Upper lobe of left lung (tissue), 6 donors: Measurements from ENCODE around the gene ZNF879. TPM values are rescaled to one million over a fixed set of nuclear protein-coding genes. Genes with fewer than 3 reads are reported as not detected.

Experiments used
- ATAC-seq, 2 donors: fragments of 200-7000 bp; cut with Tn5 transposase; one replicate each; pipeline ENCODE4 v1.9.1; 2022; ENCODE audit warnings: mild to moderate bottlenecking in 2 of 2, moderate library complexity in 2 of 2; ENCODE audit not compliant: low FRiP score in 2 of 2
- DNase-seq, 2 donors: peaks; one replicate each; pipeline ENCODE4 v3.0.0-alpha.2; 2019 to 2020
- H3K27ac ChIP-seq, 4 donors: fragments of 200-600 bp; sonication (generic); one replicate each; pipeline ENCODE4 v1.5.1; 2016 to 2019
- H3K27me3 ChIP-seq, 4 donors: fragments of 200-600 bp; sonication (generic); one replicate each; pipeline ENCODE4 v1.5.1; 2017 to 2019
- H3K36me3 ChIP-seq, 4 donors: fragments of 200-600 bp; sonication (generic); one replicate each; pipeline ENCODE4 v1.5.1; 2016 to 2019
- H3K4me1 ChIP-seq, 4 donors: fragments of 200-600 bp; sonication (generic); one replicate each; pipeline ENCODE4 v1.5.1; 2018 to 2019
- H3K4me3 ChIP-seq, 4 donors: fragments of 200-600 bp; sonication (generic); one replicate each; pipeline ENCODE4 v1.5.1; 2017 to 2019; ENCODE audit warnings: mild to moderate bottlenecking in 2 of 4, moderate library complexity in 1 of 4
- H3K9me3 ChIP-seq, 4 donors: fragments of 200-600 bp; sonication (generic); one replicate each; pipeline ENCODE4 v1.5.1; 2018 to 2019
- CTCF ChIP-seq, 6 experiments: fragments of 450-650 bp in 4 of 6; fragments of 200-600 bp in 2 of 6; sonication (generic) in 2 of 6; IDR thresholded peaks; one replicate each; pipeline ENCODE4 v1.5.1; 2016 to 2019; ENCODE audit warnings: antibody characterized with exemption in 6 of 6
- EP300 ChIP-seq, 4 donors: sonication (generic); formaldehyde crosslinking; IDR thresholded peaks; one replicate each; pipeline ENCODE4 v1.5.1; 2017; ENCODE audit warnings: antibody characterized with exemption in 4 of 4, control low read depth in 2 of 4
- POLR2A ChIP-seq, 4 donors: fragments of 450-650 bp; IDR thresholded peaks; one replicate each; pipeline ENCODE4 v1.5.1; 2016 to 2017; ENCODE audit warnings: antibody characterized with exemption in 4 of 4, mild to moderate bottlenecking in 2 of 4
- POLR2AphosphoS5 ChIP-seq, 2 donors: sonication (generic); formaldehyde crosslinking; IDR thresholded peaks; one replicate each; pipeline ENCODE4 v1.5.1; 2017; ENCODE audit warnings: antibody characterized with exemption in 2 of 2
- WGBS, 2 donors: methylation state at CpG; one replicate each; pipeline ENCODE4 v1.1.5; 2017 to 2018; 5-methylcytosine and 5-hydroxymethylcytosine counted together
- total RNA-seq, 6 donors: library from RNA; depleted of rRNA in 4 of 6; stranded (reverse); fragments of >200 nt in 4 of 6; gene quantifications; one replicate each; pipeline versions ENCODE4 v1.1.0 to v1.2.1, GENCODE V29; 2016 to 2021
- donor health status: DM: no; HTN: no; CAD: no; lungs with moderate emphysema.
- donor health status: DM: no; HTN: yes; CAD: no; lungs with severe emphysema.

Gene ZNF879
- total RNA-seq, 6 donors from 2014 or later, result 2.4 to 5.3 (median 4.0) TPM

GRCh38 chr5:179051784-179052183 lies 28.2 kb downstream of the ZNF879 start:
- ATAC-seq, result no peak
- Histone ChIP-seq H3K9me3 (peaks cover 0 to 28% (median 7%) of the 10 kb centered on the region in 4 donors), H3K4me3 (no peak overlapping the region), H3K4me1 (no peaks in the 10 kb centered on the region), H3K27me3 (no peaks in the 10 kb centered on the region), H3K36me3 (no peaks in the 10 kb centered on the region), H3K27ac (no peak overlapping the region)
- 71 to 83% methylated on average over 9 of the region's 9 CpGs for WGBS, 2 donors
- peak in 1 of 2 donors; percentile 48 for DNase-seq
- TF ChIP-seq POLR2AphosphoS5 (IDR thresholded peaks at IDR 0.05) (no peak), POLR2A (IDR thresholded peaks at IDR 0.05) (no peak), EP300 (IDR thresholded peaks at IDR 0.05) (no peak), CTCF (IDR thresholded peaks at IDR 0.05) (no peak)

DNA sequence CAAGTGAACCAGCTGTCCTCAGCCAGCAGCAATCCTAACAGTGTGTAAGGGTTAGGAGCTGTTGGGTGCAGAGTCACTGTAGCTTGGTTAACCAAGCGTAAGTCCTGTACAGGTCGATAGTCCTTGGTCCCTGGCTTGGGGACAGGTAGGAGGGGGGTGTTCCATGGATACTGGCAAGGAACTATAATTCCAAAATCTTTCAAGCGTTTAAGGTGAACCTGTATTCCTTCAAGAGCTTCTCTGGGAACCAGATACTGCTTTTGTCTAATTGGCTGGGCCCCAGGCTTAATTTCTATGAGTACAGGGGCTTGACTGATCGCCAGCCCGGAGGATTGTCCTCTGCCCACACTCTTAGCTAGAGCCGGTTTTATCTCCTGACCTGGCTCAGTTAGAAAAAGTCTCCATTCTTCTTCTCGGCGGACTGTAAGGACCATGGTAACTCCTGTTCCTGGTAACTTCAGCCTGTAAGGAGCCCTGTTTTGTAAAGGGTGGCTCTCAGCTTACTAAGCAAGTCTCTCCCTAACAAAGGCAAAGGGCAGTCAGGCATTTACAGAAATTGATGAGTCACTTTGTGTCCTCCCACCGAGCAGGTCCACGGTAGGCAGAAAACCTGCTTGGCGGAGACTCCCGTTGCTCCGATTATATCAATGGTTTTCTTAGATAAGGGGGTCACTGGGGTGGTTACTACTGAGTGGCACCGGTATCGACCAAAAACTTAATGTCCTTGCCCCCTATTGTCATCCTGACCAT lies 30.6 kb downstream of the ZNF879 start:
- ATAC-seq (no peak), DNase-seq (no peak)
- no peak overlapping the region for H3K27ac ChIP-seq
- H3K4me3 ChIP-seq, result no peak overlapping the region
- H3K36me3 ChIP-seq, result no peaks in the 10 kb centered on the region
- H3K27me3 ChIP-seq, result no peaks in the 10 kb centered on the region
- WGBS, 2 donors, result 86 to 87% methylated on average over 12 to 15 of the region's 15 CpGs
- peaks cover 0 to 8% (median 3%) of the 10 kb centered on the region in 4 donors for H3K9me3 ChIP-seq
- no peaks in the 10 kb centered on the region for H3K4me1 ChIP-seq
- no peak for TF ChIP-seq POLR2AphosphoS5 (IDR thresholded peaks at IDR 0.05)
- no peak for TF ChIP-seq CTCF (IDR thresholded peaks at IDR 0.05)
- TF ChIP-seq EP300 (IDR thresholded peaks at IDR 0.05), result no peak
- TF ChIP-seq POLR2A (IDR thresholded peaks at IDR 0.05), result no peak

GRCh38 chr5:179054876-179055275 lies 31.3 kb downstream of the ZNF879 start:
- Histone ChIP-seq H3K27me3 (no peaks in the 10 kb centered on the region), H3K27ac (no peak overlapping the region), H3K4me1 (peaks cover 0 to 5% (median 2%) of the 10 kb centered on the region in 4 donors), H3K36me3 (no peaks in the 10 kb centered on the region), H3K9me3 (peaks cover 0 to 5% (median under 1%) of the 10 kb centered on the region in 4 donors), H3K4me3 (no peak overlapping the region)
- ATAC-seq (no peak), DNase-seq (no peak)
- no peak for TF ChIP-seq EP300 (IDR thresholded peaks at IDR 0.05)
- TF ChIP-seq CTCF (IDR thresholded peaks at IDR 0.05), result no peak
- no peak for TF ChIP-seq POLR2A (IDR thresholded peaks at IDR 0.05)
- TF ChIP-seq POLR2AphosphoS5 (IDR thresholded peaks at IDR 0.05), result no peak
- 88 to 91% methylated on average over 10 of the region's 10 CpGs for WGBS, 2 donors

DNA sequence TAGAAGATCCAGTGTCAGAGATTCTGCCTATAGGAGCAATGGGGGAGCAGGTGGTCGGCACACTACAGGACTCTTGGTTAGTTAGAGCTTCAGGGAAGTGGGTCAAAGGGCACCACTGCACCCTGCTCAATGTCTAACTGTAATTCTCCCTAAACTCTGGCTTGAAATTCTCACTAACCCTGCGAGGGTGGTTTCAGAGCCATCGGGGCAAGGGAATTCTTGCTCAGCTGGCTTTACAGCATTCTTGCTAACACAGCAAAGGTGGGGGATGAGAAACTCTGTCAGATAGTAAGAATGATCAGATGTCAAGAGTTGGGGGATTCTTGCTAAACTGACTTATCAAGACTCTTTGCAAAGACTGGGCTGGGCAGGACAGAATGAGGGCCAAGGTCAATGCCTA lies 31.8 kb downstream of the ZNF879 start:
- TF ChIP-seq EP300 (IDR thresholded peaks at IDR 0.05) (no peak), CTCF (IDR thresholded peaks at IDR 0.05) (no peak), POLR2AphosphoS5 (IDR thresholded peaks at IDR 0.05) (no peak), POLR2A (IDR thresholded peaks at IDR 0.05) (no peak)
- Histone ChIP-seq H3K27ac (no peak overlapping the region), H3K36me3 (no peaks in the 10 kb centered on the region), H3K4me1 (peaks cover 0 to 6% (median 2%) of the 10 kb centered on the region in 4 donors), H3K9me3 (peaks cover 0 to 5% (median 0%) of the 10 kb centered on the region in 4 donors), H3K4me3 (no peak overlapping the region), H3K27me3 (no peaks in the 10 kb centered on the region)
- DNase-seq, result no peak
- WGBS, 2 donors, result 72 to 77% methylated on average over 3 of the region's 3 CpGs
- no peak for ATAC-seq

GRCh38 chr5:179055841-179056240 lies 32.2 kb downstream of the ZNF879 start:
- H3K9me3 ChIP-seq, result peaks cover 0 to 5% (median 0%) of the 10 kb centered on the region in 4 donors
- H3K27ac ChIP-seq, result no peak overlapping the region
- WGBS, 2 donors, result 58 to 74% methylated on average over 9 of the region's 9 CpGs
- no peaks in the 10 kb centered on the region for H3K36me3 ChIP-seq
- ATAC-seq, result no peak
- peaks cover 2 to 9% (median 4%) of the 10 kb centered on the region in 4 donors for H3K4me1 ChIP-seq
- no peaks in the 10 kb centered on the region for H3K27me3 ChIP-seq
- H3K4me3 ChIP-seq, result no peak overlapping the region
- DNase-seq, result no peak
- TF ChIP-seq POLR2A (IDR thresholded peaks at IDR 0.05) (no peak), CTCF (IDR thresholded peaks at IDR 0.05) (no peak), POLR2AphosphoS5 (IDR thresholded peaks at IDR 0.05) (no peak)
